NCI-H2196 (cell line): ENCODE measurements around the gene YWHAE.
"Not testable (repeated sequence)": the region's sequence is repeated elsewhere in the genome, so short reads cannot be mapped to it uniquely, and the experiment has no call there.

Experiments used
- DNase-seq: peaks from one replicate; lab custom pipeline; 2025; ENCODE audit not compliant: unreplicated experiment; lab: John Stamatoyannopoulos, UW

Gene YWHAE

GRCh38 chr17:1340371-1340770, 59.7 kb downstream of the YWHAE start:
- DNase-seq, result no peak

- no peak for DNase-seq
These were observed 68.3 kb downstream of the YWHAE start for GRCh38 chr17:1331708-1332107.

GRCh38 chr17:1329745-1330343, 70.2 kb downstream of the YWHAE start:
- no peak for DNase-seq

- no peak for DNase-seq
These were observed 71.6 kb downstream of the YWHAE start for GRCh38 chr17:1328437-1328836.

- no peak for DNase-seq
These were observed 74.3 kb downstream of the YWHAE start for GRCh38 chr17:1325766-1326165.

- DNase-seq, result no peak
These were observed 75.7 kb downstream of the YWHAE start for GRCh38 chr17:1324201-1324771.

GRCh38 chr17:1323336-1323735, 76.7 kb downstream of the YWHAE start:
- DNase-seq, result no peak

GRCh38 chr17:1322480-1322879, 77.5 kb downstream of the YWHAE start:
- no peak for DNase-seq

GRCh38 chr17:1322014-1322428, 78.0 kb downstream of the YWHAE start:
- DNase-seq, result no peak

GRCh38 chr17:1315891-1316403, 84.1 kb downstream of the YWHAE start:
- DNase-seq, result no peak

GRCh38 chr17:1315409-1315808, 84.6 kb downstream of the YWHAE start:
- DNase-seq, result no peak

- no peak for DNase-seq
These were observed 86.6 kb downstream of the YWHAE start for GRCh38 chr17:1313270-1314005.

GRCh38 chr17:1312261-1312870, 87.7 kb downstream of the YWHAE start:
- peak; percentile 42 for DNase-seq

GRCh38 chr17:1307829-1308228, 92.2 kb downstream of the YWHAE start:
- not testable (repeated sequence) for DNase-seq

GRCh38 chr17:1304962-1305563, 95.0 kb downstream of the YWHAE start:
- no peak for DNase-seq

GRCh38 chr17:1304522-1304921, 95.5 kb downstream of the YWHAE start:
- DNase-seq, result no peak

GRCh38 chr17:1302761-1303160, 97.3 kb downstream of the YWHAE start:
- no peak for DNase-seq

GRCh38 chr17:1301546-1301945, 98.5 kb downstream of the YWHAE start:
- DNase-seq, result no peak

- no peak for DNase-seq
These were observed 99.6 kb downstream of the YWHAE start for GRCh38 chr17:1300371-1300905.

- no peak for DNase-seq
These were observed 100.3 kb downstream of the YWHAE start for GRCh38 chr17:1299552-1300370.
